ENCODE data around the gene TESPA1. TPM values are rescaled to one million over a fixed set of nuclear protein-coding genes. Genes with fewer than 3 reads are reported as not detected.
"Not testable (repeated sequence)": the region's sequence is repeated elsewhere in the genome, so short reads cannot be mapped to it uniquely, and the experiment has no call there.

The TESPA1 gene
- total and polyA plus RNA-seq, 12 donors = 0.14 to 1.4 (median 0.59) TPM

- Histone ChIP-seq H3K27ac (peak overlapping the region in 7 of 10 donors; percentile 0 to 75 (median 54)), H3K4me3 (no peak overlapping the region), H3K36me3 (no peaks in the 10 kb centered on the region), H3K27me3 (peaks cover 0 to 5% (median 0%) of the 10 kb centered on the region in 7 donors), H3K4me1 (peaks cover 0 to 42% (median 6%) of the 10 kb centered on the region in 9 donors), H3K9me3 (no peaks in the 10 kb centered on the region)
- peak; percentile 78 to 91 (median 86) for ATAC-seq
- TF ChIP-seq CTCF (IDR thresholded peaks at IDR 0.05) = no peak
- WGBS, 2 donors = 7 to 16% methylated on average over 1 of the region's 1 CpG
- intact Hi-C loops (cut with DNase I) = no loop called here
- peak; percentile 79 to 90 for DNase-seq
These were observed 4.0 kb upstream of the TESPA1 start for GRCh38 chr12:54988402-54989054.

- DNase-seq (no peak), ATAC-seq (no peak)
- no peak for TF ChIP-seq CTCF (IDR thresholded peaks at IDR 0.05)
- H3K27ac ChIP-seq = no peak overlapping the region
- H3K27me3 ChIP-seq = peaks cover 0 to 5% (median 0%) of the 10 kb centered on the region in 7 donors
- H3K4me1 ChIP-seq = peaks cover 0 to 38% (median 6%) of the 10 kb centered on the region in 9 donors
- H3K4me3 ChIP-seq = no peak overlapping the region
- no peaks in the 10 kb centered on the region for H3K36me3 ChIP-seq
- intact Hi-C loops (cut with DNase I) = no loop called here
- 72 to 81% methylated on average over 4 of the region's 4 CpGs for WGBS, 2 donors
- H3K9me3 ChIP-seq = no peaks in the 10 kb centered on the region
These were observed 3.2 kb upstream of the TESPA1 start for GRCh38 chr12:54987611-54988231.

GRCh38 chr12:54986773-54987172, 2.2 kb upstream of the TESPA1 start:
- H3K27me3 ChIP-seq; DNase-seq; H3K36me3 ChIP-seq; H3K4me3 ChIP-seq; H3K27ac ChIP-seq; intact Hi-C loops (cut with DNase I); H3K9me3 ChIP-seq; ATAC-seq: not testable (repeated sequence)
- H3K4me1 ChIP-seq = peaks cover 0 to 34% (median 6%) of the 10 kb centered on the region in 9 donors
- 94 to 97% methylated on average over 3 of the region's 3 CpGs for WGBS, 2 donors

GRCh38 chr12:54983536-54984101, 943 bp downstream of the TESPA1 start:
- ATAC-seq = no peak
- peaks cover 0 to 22% (median 0%) of the 10 kb centered on the region in 9 donors for H3K4me1 ChIP-seq
- 79 to 84% methylated on average over 2 of the region's 2 CpGs for WGBS, 2 donors
- TF ChIP-seq CTCF (IDR thresholded peaks at IDR 0.05) = no peak
- no peak for DNase-seq
- peak overlapping the region in 1 of 10 donors; percentile 77 for H3K27ac ChIP-seq
- intact Hi-C loops (cut with DNase I) = no loop called here
- H3K36me3 ChIP-seq = no peaks in the 10 kb centered on the region
- peaks cover 0 to 5% (median 0%) of the 10 kb centered on the region in 7 donors for H3K27me3 ChIP-seq
- H3K9me3 ChIP-seq = no peaks in the 10 kb centered on the region
- H3K4me3 ChIP-seq = peak overlapping the region in 1 of 10 donors; percentile 44

Data from heart right ventricle (tissue), 16 donors.